Coronary artery (tissue), 2 donors: ENCODE data around the gene TRPV4.

Experiments used
- DNase-seq: peaks from one replicate; pipeline ENCODE4 v3.0.0-alpha.2; 2017; ENCODE audit warnings: low spot score
- H3K27ac ChIP-seq, 2 donors: fragments of 200-600 bp; sonication (generic); one replicate each; pipeline ENCODE4 v1.5.1; 2016 to 2019
- H3K4me3 ChIP-seq: fragments of 200-600 bp; sonication (generic); 2 replicates; pipeline ENCODE4 v1.5.1; 2016; ENCODE audit warnings: mild to moderate bottlenecking, moderate library complexity
- TF ChIP-seq, protein P1 (sequence below): fragments of 200-600 bp; sonication (generic); IDR thresholded peaks from one replicate; pipeline ENCODE4 v1.5.1; 2019; ENCODE audit warnings: antibody characterized with exemption

The TRPV4 gene

GRCh38 chr12:109814600-109815150, 18.5 kb downstream of the TRPV4 start:
- Histone ChIP-seq H3K4me3 (no peak overlapping the region), H3K27ac (no peak overlapping the region)
- TF ChIP-seq, protein P1, sequence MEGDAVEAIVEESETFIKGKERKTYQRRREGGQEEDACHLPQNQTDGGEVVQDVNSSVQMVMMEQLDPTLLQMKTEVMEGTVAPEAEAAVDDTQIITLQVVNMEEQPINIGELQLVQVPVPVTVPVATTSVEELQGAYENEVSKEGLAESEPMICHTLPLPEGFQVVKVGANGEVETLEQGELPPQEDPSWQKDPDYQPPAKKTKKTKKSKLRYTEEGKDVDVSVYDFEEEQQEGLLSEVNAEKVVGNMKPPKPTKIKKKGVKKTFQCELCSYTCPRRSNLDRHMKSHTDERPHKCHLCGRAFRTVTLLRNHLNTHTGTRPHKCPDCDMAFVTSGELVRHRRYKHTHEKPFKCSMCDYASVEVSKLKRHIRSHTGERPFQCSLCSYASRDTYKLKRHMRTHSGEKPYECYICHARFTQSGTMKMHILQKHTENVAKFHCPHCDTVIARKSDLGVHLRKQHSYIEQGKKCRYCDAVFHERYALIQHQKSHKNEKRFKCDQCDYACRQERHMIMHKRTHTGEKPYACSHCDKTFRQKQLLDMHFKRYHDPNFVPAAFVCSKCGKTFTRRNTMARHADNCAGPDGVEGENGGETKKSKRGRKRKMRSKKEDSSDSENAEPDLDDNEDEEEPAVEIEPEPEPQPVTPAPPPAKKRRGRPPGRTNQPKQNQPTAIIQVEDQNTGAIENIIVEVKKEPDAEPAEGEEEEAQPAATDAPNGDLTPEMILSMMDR = no peak
- DNase-seq = no peak

GRCh38 chr12:109813810-109814416, 19.3 kb downstream of the TRPV4 start:
- TF ChIP-seq, protein P1 = no peak
- DNase-seq = no peak
- H3K27ac ChIP-seq = no peak overlapping the region
- H3K4me3 ChIP-seq = no peak overlapping the region

DNA sequence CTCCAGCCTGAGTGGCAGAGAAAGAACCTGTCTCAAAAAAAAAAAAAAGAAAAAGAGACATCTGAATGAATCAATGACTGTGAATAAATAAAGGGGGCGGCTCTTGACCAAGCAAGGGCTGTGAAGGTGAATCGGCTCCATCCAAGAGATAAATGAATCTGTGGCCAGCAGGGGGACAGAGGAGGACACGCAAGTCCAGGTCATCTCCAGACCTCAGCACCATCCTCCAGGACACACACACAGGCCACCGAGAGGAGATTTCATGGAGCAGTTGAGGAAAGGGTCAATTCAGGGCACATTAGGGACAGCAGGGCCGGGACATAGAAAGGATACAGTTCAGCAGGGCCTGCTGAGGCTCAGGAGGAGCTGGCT, 21.6 kb downstream of the TRPV4 start:
- DNase-seq = no peak
- no peak overlapping the region for H3K4me3 ChIP-seq
- H3K27ac ChIP-seq = no peak overlapping the region
- TF ChIP-seq, protein P1 = no peak

- DNase-seq = no peak
- H3K27ac ChIP-seq = no peak overlapping the region
- H3K4me3 ChIP-seq = no peak overlapping the region
- TF ChIP-seq, protein P1 = no peak
Measured at GRCh38 chr12:109810954-109811623, 22.1 kb downstream of the TRPV4 start.

- H3K4me3 ChIP-seq = no peak overlapping the region
- H3K27ac ChIP-seq = no peak overlapping the region
- DNase-seq = no peak
- TF ChIP-seq, protein P1 = no peak
Measured at GRCh38 chr12:109808876-109809646, 24.1 kb downstream of the TRPV4 start.

GRCh38 chr12:109807954-109808643, 25.1 kb downstream of the TRPV4 start:
- Histone ChIP-seq H3K27ac (no peak overlapping the region), H3K4me3 (no peak overlapping the region)
- no peak for DNase-seq
- TF ChIP-seq, protein P1 = no peak
